CD4-positive, alpha-beta T cell (primary cell): ENCODE data around the gene GALNT14. TPM values are rescaled to one million over a fixed set of nuclear protein-coding genes. Genes with fewer than 3 reads are reported as not detected.

Experiments
- ATAC-seq: fragments of 200-7000 bp; cut with Tn5 transposase; one replicate; pipeline ENCODE4 v1.10.0; 2022; ENCODE audit warnings: mild to moderate bottlenecking; ENCODE audit not compliant: poor library complexity
- CTCF ChIA-PET: fragments of 350-600 bp; sonication (Branson Sonifier 250); formaldehyde crosslinking; loops from one replicate; lab custom pipeline; 2021; ENCODE audit warnings: antibody characterized with exemption, inconsistent platforms; lab: Charles Lee
- POLR2A ChIA-PET: fragments of 350-600 bp; sonication (Branson Sonifier 250); formaldehyde crosslinking; loops from one replicate; lab custom pipeline; 2021; ENCODE audit warnings: antibody characterized with exemption, inconsistent platforms; lab: Charles Lee
- DNase-seq, 14 experiments: peaks; one replicate each; pipeline ENCODE4 v3.0.0-alpha.2; 2013 to 2020; ENCODE audit warnings: mixed read lengths in 2 of 14
- H3K27ac ChIP-seq, 2 donors: one replicate each; pipeline versions ENCODE4 v1.5.1 to v1.7.0; 2013; ENCODE audit warnings: low read length in 2 of 2, low read depth in 1 of 2, mild to moderate bottlenecking in 1 of 2
- H3K27me3 ChIP-seq, 2 experiments: 1 replicate in 1 of 2; 2 replicates in 1 of 2; pipeline versions ENCODE4 v1.6.1 to v1.7.0; 2013; ENCODE audit warnings: low read length in 2 of 2, control low read depth in 1 of 2, mild to moderate bottlenecking in 1 of 2, moderate library complexity in 1 of 2; ENCODE audit not compliant: insufficient read depth in 2 of 2, control insufficient read depth in 1 of 2
- H3K36me3 ChIP-seq: one replicate; pipeline ENCODE4 v1.6.1; 2013; ENCODE audit warnings: low read length, control low read depth; ENCODE audit not compliant: insufficient read depth
- H3K4me1 ChIP-seq: one replicate; pipeline ENCODE4 v1.6.1; 2013; ENCODE audit warnings: low read length, control low read depth; ENCODE audit not compliant: insufficient read depth
- H3K4me3 ChIP-seq: one replicate; pipeline ENCODE4 v1.5.1; 2013; ENCODE audit warnings: mild to moderate bottlenecking, low read length, moderate library complexity
- H3K9me3 ChIP-seq, 2 experiments: 1 replicate in 1 of 2; 2 replicates in 1 of 2; pipeline versions ENCODE4 v1.6.1 to v1.7.0; 2013; ENCODE audit warnings: low read length in 2 of 2, mild to moderate bottlenecking in 2 of 2, control low read depth in 1 of 2, moderate library complexity in 1 of 2; ENCODE audit not compliant: control insufficient read depth in 1 of 2, insufficient read depth in 1 of 2
- H3K27ac Mint-ChIP-seq: one replicate; pipeline ENCODE4 v1.8.0; 2020; ENCODE audit warnings: mixed read lengths
- H3K27me3 Mint-ChIP-seq: one replicate; pipeline ENCODE4 v1.8.0; 2021; ENCODE audit warnings: mixed read lengths
- H3K36me3 Mint-ChIP-seq: one replicate; pipeline ENCODE4 v1.8.0; 2021; ENCODE audit warnings: low read depth, mixed read lengths
- H3K4me1 Mint-ChIP-seq: one replicate; pipeline ENCODE4 v1.8.0; 2021; ENCODE audit warnings: low read depth, mixed read lengths
- H3K4me3 Mint-ChIP-seq: one replicate; pipeline ENCODE4 v1.8.0; 2020; ENCODE audit warnings: mild to moderate bottlenecking, mixed read lengths
- H3K9me3 Mint-ChIP-seq: one replicate; pipeline ENCODE4 v1.8.0; 2020; ENCODE audit warnings: mixed read lengths
- CTCF ChIP-seq: fragments of 200-600 bp; IDR thresholded peaks from one replicate; pipeline ENCODE4 v1.8.0; 2022; ENCODE audit warnings: antibody characterized with exemption, mild to moderate bottlenecking
- intact Hi-C, 2 experiments: fragments of 100-400 bp; cut with DNase I in 1 of 2; cut with micrococcal nuclease in 1 of 2; formaldehyde crosslinking; loops; one replicate each; pipeline versions ENCODE4 v1.15.1 to v1.9.0; 2023 to 2025; cut with DNase I, micrococcal nuclease
- total RNA-seq, 174 experiments: library from RNA in 2 of 174; stranded (reverse) in 2 of 174; gene quantifications; one replicate each; pipeline ENCODE4 v1.2.3 and lab custom pipeline; 2021 to 2026

The GALNT14 gene
- total RNA-seq, 2 experiments from 2014 or later: not detected

GRCh38 chr2:31066086-31066485 lies 72.2 kb downstream of the GALNT14 start:
- no peak for TF ChIP-seq CTCF
- H3K9me3 ChIP-seq: no peaks in the 10 kb centered on the region
- no peaks in the 10 kb centered on the region for H3K27me3 ChIP-seq
- H3K4me1 Mint-ChIP-seq: no peaks in the 10 kb centered on the region
- POLR2A ChIA-PET: no interaction called here
- no peaks in the 10 kb centered on the region for H3K9me3 Mint-ChIP-seq
- H3K4me1 ChIP-seq: no peaks in the 10 kb centered on the region
- H3K4me3 Mint-ChIP-seq: no peak overlapping the region
- H3K27ac Mint-ChIP-seq: no peak overlapping the region
- ATAC-seq: no peak
- H3K36me3 ChIP-seq: no peaks in the 10 kb centered on the region
- no peak overlapping the region for H3K27ac ChIP-seq
- no peak for DNase-seq
- no peak overlapping the region for H3K4me3 ChIP-seq
- H3K36me3 Mint-ChIP-seq: no peaks in the 10 kb centered on the region
- intact Hi-C loops: no loop called here
- CTCF ChIA-PET: no interaction called here
- no peaks in the 10 kb centered on the region for H3K27me3 Mint-ChIP-seq

- no peak overlapping the region for H3K27ac Mint-ChIP-seq
- Histone ChIP-seq H3K27me3 (no peaks in the 10 kb centered on the region), H3K4me3 (no peak overlapping the region), H3K27ac (no peak overlapping the region), H3K9me3 (no peaks in the 10 kb centered on the region), H3K4me1 (no peaks in the 10 kb centered on the region), H3K36me3 (no peaks in the 10 kb centered on the region)
- H3K4me1 Mint-ChIP-seq: no peaks in the 10 kb centered on the region
- ATAC-seq: no peak
- POLR2A ChIA-PET: no interaction called here
- no peak for TF ChIP-seq CTCF
- intact Hi-C loops: no loop called here
- CTCF ChIA-PET: no interaction called here
- DNase-seq: no peak
- no peaks in the 10 kb centered on the region for H3K36me3 Mint-ChIP-seq
- H3K4me3 Mint-ChIP-seq: no peak overlapping the region
- H3K9me3 Mint-ChIP-seq: no peaks in the 10 kb centered on the region
- no peaks in the 10 kb centered on the region for H3K27me3 Mint-ChIP-seq
Observed at GRCh38 chr2:31065356-31065755, 72.9 kb downstream of the GALNT14 start.

GRCh38 chr2:31060397-31060796 lies 77.8 kb downstream of the GALNT14 start:
- Histone ChIP-seq H3K4me3 (no peak overlapping the region), H3K27me3 (no peaks in the 10 kb centered on the region), H3K4me1 (no peaks in the 10 kb centered on the region), H3K27ac (no peak overlapping the region), H3K9me3 (no peaks in the 10 kb centered on the region), H3K36me3 (no peaks in the 10 kb centered on the region)
- no peaks in the 10 kb centered on the region for H3K4me1 Mint-ChIP-seq
- intact Hi-C loops: no loop called here
- H3K36me3 Mint-ChIP-seq: no peaks in the 10 kb centered on the region
- H3K4me3 Mint-ChIP-seq: no peak overlapping the region
- no peaks in the 10 kb centered on the region for H3K9me3 Mint-ChIP-seq
- TF ChIP-seq CTCF: no peak
- ATAC-seq (no peak), DNase-seq (no peak)
- CTCF ChIA-PET: no interaction called here
- H3K27me3 Mint-ChIP-seq: no peaks in the 10 kb centered on the region
- no peak overlapping the region for H3K27ac Mint-ChIP-seq
- POLR2A ChIA-PET: no interaction called here
